ENCODE measurements around the gene LRRC28. TPM values are rescaled to one million over a fixed set of nuclear protein-coding genes. Genes with fewer than 3 reads are reported as not detected.
A peak's percentile ranks its signal among the peaks of the same experiment; 100 is the strongest.

Gene LRRC28
- polyA plus RNA-seq, 1 donor from 2014 or later: 27.8 TPM

DNA sequence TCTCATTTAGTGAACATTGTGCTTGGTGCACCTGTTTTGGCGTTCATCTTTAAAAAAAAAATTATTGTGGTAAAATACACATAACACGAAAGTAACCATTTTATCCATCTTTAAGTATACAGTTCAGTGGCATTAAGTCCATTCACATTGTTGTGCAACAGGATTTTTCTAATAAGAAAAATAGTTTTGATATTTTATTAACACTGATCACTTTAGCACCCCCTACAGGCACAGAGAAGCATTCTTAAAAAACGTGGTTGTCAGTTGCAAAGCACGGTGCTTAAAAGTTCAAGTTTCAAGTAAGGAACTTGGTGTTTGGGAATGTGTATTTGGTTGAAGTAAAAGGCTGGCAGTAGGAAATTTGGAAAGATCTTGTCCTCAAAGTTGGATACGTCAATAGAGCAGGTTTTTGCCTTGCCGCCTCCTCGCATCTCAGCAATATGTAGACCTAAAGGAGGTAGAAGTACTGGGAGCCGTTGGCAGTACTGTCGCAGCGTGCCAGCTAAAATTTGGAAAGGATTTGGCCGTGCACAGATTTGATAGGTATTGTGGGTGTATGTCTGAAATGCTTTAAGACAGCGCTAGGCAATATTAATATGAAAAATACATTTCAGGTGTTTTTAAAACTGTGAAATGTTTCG is 110.4 kb downstream of the LRRC28 start:
- Mint-ChIP-seq H3K27me3 (no peaks in the 10 kb centered on the region), H3K27ac (no peak overlapping the region), H3K36me3 (peaks cover 13% of the 10 kb centered on the region), H3K4me1 (peaks cover 12 to 18% (median 16%) of the 10 kb centered on the region in 3 donors), H3K4me3 (no peak overlapping the region), H3K9me3 (peaks cover 0 to 6% (median 6%) of the 10 kb centered on the region in 3 donors)

DNA sequence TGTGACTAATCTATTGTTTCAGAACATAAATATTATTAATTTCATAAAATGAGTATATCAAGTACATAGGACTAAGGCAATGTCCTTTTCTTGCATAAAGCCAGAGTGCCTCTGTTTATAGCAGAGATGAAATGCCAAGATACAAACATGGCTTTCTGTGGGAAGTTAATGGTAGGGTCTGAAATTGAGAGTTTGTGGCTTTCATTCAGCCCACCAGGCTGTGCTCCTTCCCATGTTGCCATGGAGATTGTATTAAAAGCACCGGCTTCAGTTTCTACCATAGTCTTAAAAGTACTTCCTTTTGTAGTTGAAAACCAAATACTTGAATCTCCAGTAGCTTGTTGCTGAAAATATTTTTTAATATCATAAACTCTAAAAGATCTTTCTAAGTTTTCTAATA is 114.0 kb downstream of the LRRC28 start:
- Mint-ChIP-seq H3K4me1 (peaks cover 8 to 10% (median 9%) of the 10 kb centered on the region in 3 donors), H3K9me3 (peaks cover 0 to 15% (median 8%) of the 10 kb centered on the region in 3 donors), H3K27me3 (no peaks in the 10 kb centered on the region), H3K27ac (no peak overlapping the region), H3K4me3 (no peak overlapping the region), H3K36me3 (peaks cover 28% of the 10 kb centered on the region)

DNA sequence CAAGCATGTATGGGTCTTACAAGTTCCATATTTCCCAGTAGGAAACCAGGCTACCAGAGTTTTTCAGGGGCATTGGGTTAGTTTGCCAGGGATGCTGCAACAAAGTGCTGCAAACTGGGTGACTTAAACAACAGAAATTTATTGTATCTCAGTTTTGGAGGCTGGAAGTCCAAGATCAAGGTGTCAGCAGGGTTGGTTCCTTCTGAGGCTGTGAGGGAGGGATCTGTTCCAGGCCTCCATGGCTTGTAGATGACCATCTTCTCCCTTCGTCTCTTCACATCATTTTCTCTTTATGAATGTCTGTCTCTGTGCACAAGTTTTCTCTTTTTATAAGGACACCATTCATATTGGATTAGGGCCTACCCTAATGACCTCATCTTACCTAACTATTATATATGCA is 114.7 kb downstream of the LRRC28 start:
- no peak overlapping the region for H3K27ac Mint-ChIP-seq

DNA sequence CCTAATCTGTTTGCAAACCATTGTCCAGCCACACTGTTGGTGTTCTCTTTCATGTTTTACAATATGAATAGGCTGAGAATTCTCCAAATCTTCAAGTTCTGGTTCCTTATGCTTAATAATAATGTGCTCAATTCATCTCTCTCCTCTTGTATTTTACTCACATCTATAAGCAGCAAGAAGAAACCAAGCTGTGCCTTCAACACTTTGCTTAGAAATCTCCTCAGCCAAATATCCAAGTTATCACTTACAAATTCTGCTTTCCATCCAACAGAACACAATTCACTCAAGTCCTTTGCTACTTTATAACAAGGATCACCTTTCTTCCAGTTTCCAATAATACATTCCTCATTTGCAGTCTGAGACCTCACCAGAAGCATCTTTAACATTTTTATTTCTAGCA is 117.5 kb downstream of the LRRC28 start:
- H3K4me3 Mint-ChIP-seq: no peak overlapping the region
- no peaks in the 10 kb centered on the region for H3K27me3 Mint-ChIP-seq
- H3K36me3 Mint-ChIP-seq: peaks cover 29% of the 10 kb centered on the region
- H3K4me1 Mint-ChIP-seq: peaks cover 15 to 19% (median 18%) of the 10 kb centered on the region in 3 donors
- peaks cover 0 to 15% (median 5%) of the 10 kb centered on the region in 3 donors for H3K9me3 Mint-ChIP-seq
- H3K27ac Mint-ChIP-seq: no peak overlapping the region

More for the DNA sequence above, 114.7 kb downstream of the LRRC28 start:
- Mint-ChIP-seq H3K36me3 (peaks cover 28% of the 10 kb centered on the region), H3K27me3 (no peaks in the 10 kb centered on the region), H3K4me3 (peak overlapping the region in 2 of 4 donors; percentile 27 to 36), H3K9me3 (peaks cover 0 to 15% (median 8%) of the 10 kb centered on the region in 3 donors), H3K4me1 (peaks cover 3 to 12% (median 5%) of the 10 kb centered on the region in 3 donors)

DNA sequence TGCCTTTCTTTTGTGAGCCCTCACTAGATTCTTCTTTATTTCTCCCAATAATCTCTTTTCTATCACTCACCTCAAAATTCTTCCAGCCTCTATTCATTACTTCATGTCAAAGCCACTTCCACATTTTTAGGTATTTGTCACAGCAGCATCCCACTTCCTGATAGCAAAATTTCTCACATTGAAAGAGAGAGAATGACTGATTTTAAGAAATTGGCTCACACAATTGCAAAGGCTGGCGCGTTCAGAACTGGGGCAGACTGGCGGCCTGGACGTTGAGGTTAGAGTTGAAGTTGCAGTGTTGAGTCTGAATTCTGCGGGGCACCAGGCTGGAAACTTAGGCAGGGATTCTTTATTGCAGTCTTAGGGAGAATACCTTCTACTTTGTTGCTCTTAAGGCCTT is 117.9 kb downstream of the LRRC28 start:
- H3K9me3 Mint-ChIP-seq: peaks cover 0 to 15% (median 5%) of the 10 kb centered on the region in 3 donors
- peak overlapping the region in 1 of 4 donors; percentile 85 for H3K4me3 Mint-ChIP-seq
- no peaks in the 10 kb centered on the region for H3K27me3 Mint-ChIP-seq
- peaks cover 26% of the 10 kb centered on the region for H3K36me3 Mint-ChIP-seq
- H3K27ac Mint-ChIP-seq: no peak overlapping the region
- peaks cover 15 to 19% (median 18%) of the 10 kb centered on the region in 3 donors for H3K4me1 Mint-ChIP-seq

DNA sequence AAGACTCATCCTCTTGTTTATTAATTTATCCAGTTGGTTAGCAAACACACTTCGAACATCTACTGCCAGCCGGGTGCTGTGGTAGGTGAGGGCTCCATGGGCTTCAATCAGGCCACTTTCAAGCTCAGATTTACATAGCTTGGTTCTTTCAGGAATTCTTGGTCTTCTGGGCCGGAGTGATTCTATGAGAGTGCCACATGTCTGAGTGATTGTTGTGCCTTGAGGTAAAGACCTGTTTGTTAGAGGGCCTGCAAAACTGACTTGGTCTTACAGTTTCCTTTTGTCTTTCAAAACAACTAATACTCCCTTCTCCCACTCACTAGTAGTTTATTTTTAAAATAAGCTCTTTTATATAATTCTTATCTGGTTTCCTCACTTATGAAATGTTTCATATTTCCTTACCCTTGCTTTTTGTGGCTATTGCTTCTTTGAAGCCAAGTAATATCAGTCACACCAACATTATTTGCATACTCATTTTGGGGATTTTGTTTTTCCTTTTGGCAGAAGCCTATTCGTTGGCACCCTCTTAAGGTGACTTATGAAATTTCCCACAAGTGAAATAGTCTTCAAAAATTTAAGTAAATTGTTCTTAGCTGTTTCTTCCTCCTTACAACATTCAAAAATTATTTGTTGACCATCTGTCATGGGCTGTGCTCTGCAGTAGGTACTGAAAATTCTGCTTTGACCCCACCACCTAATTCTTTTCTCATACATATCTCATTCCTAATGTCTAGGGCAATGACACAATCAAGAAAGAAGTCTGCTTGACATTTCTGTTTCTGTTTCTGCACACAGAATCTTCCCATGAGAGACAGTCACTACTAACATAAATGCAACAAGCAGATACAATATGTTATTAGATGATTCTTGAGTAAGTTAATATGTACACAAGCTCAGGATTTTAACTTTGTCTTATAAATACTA is 120.2 kb downstream of the LRRC28 start:
- Mint-ChIP-seq H3K27me3 (no peaks in the 10 kb centered on the region), H3K9me3 (peaks cover 3 to 10% (median 6%) of the 10 kb centered on the region in 3 donors), H3K36me3 (peaks cover 26% of the 10 kb centered on the region), H3K4me3 (peak overlapping the region in 1 of 4 donors; percentile 71), H3K4me1 (peaks cover 14 to 18% (median 15%) of the 10 kb centered on the region in 3 donors), H3K27ac (peak overlapping the region in 2 of 3 donors; percentile 1 to 6)

DNA sequence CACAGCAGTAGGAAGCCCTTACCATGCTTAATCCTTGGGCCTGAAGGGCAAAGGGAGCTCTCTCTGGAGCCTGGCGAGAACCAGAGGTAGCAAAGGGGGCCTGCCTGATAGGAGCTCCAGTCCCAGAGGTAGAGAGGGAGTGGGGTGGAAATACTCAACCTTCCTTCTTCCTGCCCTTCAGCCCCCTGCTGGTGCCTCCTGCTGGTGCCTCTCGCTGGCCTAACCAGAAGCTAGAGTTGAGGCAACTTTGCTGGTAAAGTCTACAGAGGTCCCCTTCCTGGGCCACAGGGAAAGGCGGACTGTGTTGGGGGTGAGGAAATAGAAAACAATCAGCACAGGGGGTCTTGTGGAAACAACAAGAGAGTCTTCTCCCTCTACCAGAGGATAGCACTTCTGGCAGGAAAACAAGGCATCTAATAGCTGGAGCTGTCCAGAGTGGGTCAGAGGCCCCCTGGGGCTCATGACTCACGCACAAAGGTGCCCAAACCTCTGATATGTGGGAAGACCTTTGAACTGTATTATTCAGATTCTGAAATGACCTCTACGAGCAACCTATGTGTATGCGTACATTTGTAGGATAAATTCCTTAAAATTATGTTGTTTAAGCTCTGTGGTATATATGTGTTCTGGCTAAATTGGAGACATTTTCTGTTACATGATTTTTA is 133.9 kb downstream of the LRRC28 start:
- Mint-ChIP-seq H3K27me3 (no peaks in the 10 kb centered on the region), H3K9me3 (no peaks in the 10 kb centered on the region), H3K4me3 (no peak overlapping the region), H3K27ac (no peak overlapping the region), H3K36me3 (peaks cover 8% of the 10 kb centered on the region), H3K4me1 (peaks cover 2 to 5% (median 3%) of the 10 kb centered on the region in 3 donors)

DNA sequence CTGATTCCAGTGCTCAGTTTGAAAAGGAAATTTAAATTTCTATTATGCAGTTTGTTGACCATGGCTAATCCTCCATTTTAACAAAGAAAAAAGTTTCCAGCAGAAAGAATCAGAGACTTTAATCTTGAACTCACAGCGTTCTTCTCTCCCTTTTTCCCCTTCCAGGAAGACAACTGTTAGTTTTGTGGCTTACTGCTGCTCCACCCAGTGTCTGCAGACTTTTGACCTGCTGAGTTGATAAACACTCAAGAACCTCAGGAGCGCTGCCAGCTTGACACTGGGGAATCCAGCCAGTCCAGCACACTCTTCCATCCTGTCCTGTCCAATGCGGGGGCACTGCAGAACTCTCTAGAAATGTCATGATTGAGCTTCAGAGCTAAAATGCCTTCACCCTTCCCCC is 134.6 kb downstream of the LRRC28 start:
- Mint-ChIP-seq H3K27me3 (no peaks in the 10 kb centered on the region), H3K9me3 (no peaks in the 10 kb centered on the region), H3K27ac (no peak overlapping the region), H3K36me3 (peaks cover 8% of the 10 kb centered on the region), H3K4me1 (peaks cover 2 to 5% (median 3%) of the 10 kb centered on the region in 3 donors), H3K4me3 (no peak overlapping the region)

DNA sequence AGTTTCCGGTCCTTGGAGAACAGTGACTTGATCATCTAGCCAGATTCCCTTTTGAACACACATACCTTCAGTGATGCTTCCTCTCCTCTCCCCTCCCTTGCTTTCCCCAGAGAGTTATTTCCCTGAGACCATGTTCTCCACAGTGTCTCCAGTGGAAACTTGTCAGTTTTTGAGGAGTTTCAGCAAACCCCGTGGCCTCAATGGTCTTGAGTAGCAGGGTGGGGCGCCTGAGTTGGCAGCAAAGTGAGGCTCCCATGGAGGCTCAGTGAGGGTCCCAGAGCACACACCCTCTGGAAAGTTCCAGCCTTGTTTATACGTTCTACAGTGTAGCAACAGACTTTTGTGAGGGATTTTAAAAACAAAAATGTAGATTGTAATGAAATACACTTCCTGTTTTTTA is 135.1 kb downstream of the LRRC28 start:
- Mint-ChIP-seq H3K27ac (no peak overlapping the region), H3K9me3 (no peaks in the 10 kb centered on the region), H3K4me1 (peaks cover 2 to 5% (median 3%) of the 10 kb centered on the region in 3 donors), H3K4me3 (no peak overlapping the region), H3K36me3 (peaks cover 6% of the 10 kb centered on the region), H3K27me3 (no peaks in the 10 kb centered on the region)

DNA sequence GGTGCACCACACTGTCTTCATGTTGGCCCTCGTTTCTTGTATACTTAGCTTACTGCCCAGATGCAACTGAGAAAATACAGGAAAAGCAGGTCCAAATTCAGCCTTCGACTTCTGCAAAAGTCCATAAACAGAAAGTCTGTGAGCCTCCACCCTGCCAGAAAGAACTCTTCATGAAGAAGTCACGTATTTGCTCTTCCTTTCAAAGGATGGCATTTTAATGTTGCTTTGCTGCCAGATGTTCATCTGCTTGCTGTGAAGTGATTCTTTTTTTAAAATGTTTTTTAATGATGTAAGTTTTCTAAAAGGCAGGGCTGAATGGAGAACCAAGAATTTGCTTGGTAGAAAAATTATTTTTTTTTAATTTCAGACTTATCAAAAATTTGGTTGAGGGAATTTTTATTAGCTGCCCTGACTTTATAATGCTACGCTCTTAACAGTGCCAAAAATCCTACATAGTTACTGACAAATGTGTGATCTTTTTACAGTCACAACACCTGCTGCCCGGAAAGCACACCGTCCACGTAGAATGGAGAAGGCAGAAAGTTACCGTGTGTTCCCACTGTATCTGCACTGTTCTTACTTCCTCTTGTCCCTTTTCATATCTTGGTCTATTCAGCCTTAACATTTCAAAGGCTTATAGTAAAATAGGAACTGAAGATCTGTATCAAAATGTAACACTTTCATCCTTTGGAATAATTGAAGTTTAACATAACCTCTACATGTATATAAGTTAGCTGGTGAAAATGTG is 136.3 kb downstream of the LRRC28 start:
- peaks cover 2 to 5% (median 3%) of the 10 kb centered on the region in 3 donors for H3K4me1 Mint-ChIP-seq
- H3K36me3 Mint-ChIP-seq: peaks cover 6% of the 10 kb centered on the region
- no peak overlapping the region for H3K27ac Mint-ChIP-seq
- no peaks in the 10 kb centered on the region for H3K27me3 Mint-ChIP-seq
- H3K4me3 Mint-ChIP-seq: no peak overlapping the region
- peaks cover 0 to 8% (median 5%) of the 10 kb centered on the region in 3 donors for H3K9me3 Mint-ChIP-seq

DNA sequence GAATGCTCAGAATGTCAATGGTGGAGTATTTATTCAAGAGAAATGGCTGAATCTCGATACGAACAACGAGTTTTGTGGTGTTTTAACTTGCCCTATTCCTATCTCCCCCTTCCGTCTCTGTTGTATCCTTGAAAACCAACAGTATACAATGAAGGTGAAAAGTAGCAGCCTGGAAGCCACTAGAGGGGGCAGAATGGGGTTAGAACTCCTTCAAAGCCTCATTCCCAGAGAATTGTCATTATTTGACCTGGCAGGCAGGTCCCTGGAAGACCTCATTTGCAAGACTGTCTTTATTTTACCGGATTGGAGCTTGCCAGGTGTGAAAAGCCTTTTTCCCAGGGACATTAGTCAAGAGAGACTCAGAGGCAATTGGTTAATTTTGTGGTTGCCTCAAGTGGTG is 139.4 kb downstream of the LRRC28 start:
- Mint-ChIP-seq H3K27me3 (no peaks in the 10 kb centered on the region), H3K4me1 (peaks cover 0 to 5% (median 4%) of the 10 kb centered on the region in 3 donors), H3K4me3 (no peak overlapping the region), H3K9me3 (peaks cover 0 to 22% (median 10%) of the 10 kb centered on the region in 3 donors), H3K27ac (no peak overlapping the region), H3K36me3 (peaks cover 8% of the 10 kb centered on the region)

DNA sequence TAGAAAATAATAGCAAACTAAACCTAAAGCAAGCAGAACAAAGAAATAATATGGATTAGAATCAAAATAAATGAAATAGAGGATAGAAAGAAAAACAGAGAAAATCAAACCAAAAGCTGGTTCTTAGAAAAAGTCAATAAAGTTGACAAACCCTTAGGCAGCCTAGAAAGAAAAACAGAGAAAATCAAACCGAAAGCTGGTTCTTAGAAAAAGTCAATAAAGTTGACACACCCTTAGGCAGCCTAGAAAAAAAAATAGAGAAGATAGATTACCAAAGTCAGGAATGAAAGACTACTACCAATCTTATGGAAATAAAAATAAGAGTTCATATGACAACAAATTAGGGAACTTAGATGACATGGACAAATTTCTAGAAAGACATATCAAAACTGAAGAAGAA is 142.4 kb downstream of the LRRC28 start:
- H3K4me3 Mint-ChIP-seq: peak overlapping the region in 1 of 4 donors; percentile 21

DNA sequence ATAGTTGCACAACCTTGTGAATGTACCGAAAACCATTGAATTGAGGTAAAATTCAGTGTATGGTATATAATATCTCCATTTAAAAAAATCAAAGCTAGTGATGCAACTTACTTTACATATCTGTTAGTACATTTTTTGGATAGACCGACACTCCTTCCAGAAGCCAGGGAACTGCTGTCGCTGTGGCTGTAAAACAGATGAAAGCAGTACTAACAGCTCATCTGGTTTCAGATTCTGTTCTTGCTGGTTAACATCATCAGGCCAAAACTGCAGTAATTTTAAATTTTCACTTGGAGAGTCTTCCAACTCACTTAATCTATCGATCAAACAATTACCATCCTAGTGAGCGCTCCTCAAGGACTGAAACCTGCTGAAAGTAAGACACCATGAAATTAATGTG is 145.1 kb downstream of the LRRC28 start:
- Mint-ChIP-seq H3K27ac (no peak overlapping the region), H3K27me3 (peaks cover 1% of the 10 kb centered on the region), H3K9me3 (peaks cover 0 to 27% (median 10%) of the 10 kb centered on the region in 3 donors), H3K36me3 (peaks cover 8% of the 10 kb centered on the region), H3K4me3 (no peak overlapping the region), H3K4me1 (peaks cover 0 to 1% (median 0%) of the 10 kb centered on the region in 3 donors)

More for the DNA sequence above, 142.4 kb downstream of the LRRC28 start:
- Mint-ChIP-seq H3K27ac (no peak overlapping the region), H3K4me1 (peaks cover 0 to 1% (median 0%) of the 10 kb centered on the region in 3 donors), H3K36me3 (peaks cover 5% of the 10 kb centered on the region), H3K9me3 (peaks cover 0 to 27% (median 10%) of the 10 kb centered on the region in 3 donors), H3K27me3 (no peaks in the 10 kb centered on the region)

DNA sequence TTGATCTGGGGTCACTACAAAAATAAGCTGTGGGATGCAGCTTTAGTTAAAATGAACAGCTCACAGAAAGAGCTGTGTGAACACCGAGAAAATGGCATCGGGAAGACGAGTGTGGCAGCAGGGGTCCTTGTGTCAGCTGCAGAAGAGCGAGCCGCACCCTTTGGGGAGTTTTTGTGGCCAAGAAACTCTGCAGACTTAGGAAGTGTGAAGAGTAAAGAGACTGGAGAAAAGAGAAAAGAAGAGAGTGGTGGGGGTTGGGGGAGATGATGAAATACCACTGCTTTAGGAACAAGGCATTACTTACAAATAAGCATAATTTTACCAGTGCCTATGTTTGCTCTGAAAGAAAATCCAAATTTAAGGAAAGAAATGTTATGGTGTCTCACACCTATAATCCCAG is 147.8 kb downstream of the LRRC28 start:
- H3K27me3 Mint-ChIP-seq: peaks cover 1% of the 10 kb centered on the region
- H3K4me1 Mint-ChIP-seq: no peaks in the 10 kb centered on the region
- H3K27ac Mint-ChIP-seq: no peak overlapping the region
- no peak overlapping the region for H3K4me3 Mint-ChIP-seq
- H3K36me3 Mint-ChIP-seq: peaks cover 6% of the 10 kb centered on the region
- H3K9me3 Mint-ChIP-seq: peaks cover 0 to 13% (median 0%) of the 10 kb centered on the region in 3 donors
